Activated CD8-positive, alpha-beta T cell treated with anti-CD3 and anti-CD28 coated beads, Interleukin-2, amount 10 ng/mL, durations not matched to agents 7 days and 5 days (primary cell): ENCODE data around the gene VENTX. TPM values are rescaled to one million over a fixed set of nuclear protein-coding genes. Genes with fewer than 3 reads are reported as not detected.

Source experiments
- ATAC-seq: fragments of 150-1000 bp; cut with Tn5 transposase; one replicate; pipeline ENCODE4 v1.10.0; 2021; ENCODE audit warnings: moderate library complexity
- CTCF ChIA-PET: fragments of 350-600 bp; sonication (Branson Sonifier 250); formaldehyde crosslinking; loops from one replicate; lab custom pipeline; 2021; ENCODE audit warnings: antibody characterized with exemption; lab: Charles Lee
- POLR2A ChIA-PET: fragments of 350-600 bp; sonication (Branson Sonifier 250); formaldehyde crosslinking; loops from one replicate; lab custom pipeline; 2021; ENCODE audit warnings: antibody characterized with exemption; lab: Charles Lee
- DNase-seq: peaks from one replicate; pipeline ENCODE4 v3.0.0-alpha.2; 2020
- H3K27ac Mint-ChIP-seq: one replicate; pipeline ENCODE4 v1.8.0; 2021; ENCODE audit warnings: mild to moderate bottlenecking, mixed read lengths
- H3K27me3 Mint-ChIP-seq: one replicate; pipeline ENCODE4 v1.8.0; 2021; ENCODE audit warnings: low read depth, mixed read lengths
- H3K36me3 Mint-ChIP-seq: one replicate; pipeline ENCODE4 v1.8.0; 2021; ENCODE audit warnings: low read depth, mixed read lengths
- H3K4me1 Mint-ChIP-seq: one replicate; pipeline ENCODE4 v1.8.0; 2021; ENCODE audit warnings: low read depth, mixed read lengths
- H3K4me3 Mint-ChIP-seq: one replicate; pipeline ENCODE4 v1.8.0; 2021; ENCODE audit warnings: mild to moderate bottlenecking, mixed read lengths
- H3K9me3 Mint-ChIP-seq: one replicate; pipeline ENCODE4 v1.8.0; 2022; ENCODE audit warnings: mixed read lengths; ENCODE audit not compliant: insufficient read depth
- total RNA-seq, 2 experiments: library from RNA; stranded (reverse); gene quantifications; one replicate each; pipeline ENCODE4 v1.2.3, GENCODE V29; 2021

VENTX gene
- total RNA-seq, 2 experiments from 2014 or later: not detected

- H3K4me1 Mint-ChIP-seq: peaks cover 47% of the 10 kb centered on the region
These were observed 41.9 kb downstream of the VENTX start for GRCh38 chr10:133279326-133280226.

GRCh38 chr10:133280391-133281059 lies 42.9 kb downstream of the VENTX start:
- CTCF ChIA-PET: interaction anchor here (0.7 to 4.4 kb wide), 2 partner anchors 22 to 26 kb away, joined by 3 to 23 read pairs; no protein-coding TSS in a partner anchor
- POLR2A ChIA-PET: interaction anchor here (0.8 kb wide), 1 partner anchor 20 kb away, joined by 4 read pairs; no protein-coding TSS in a partner anchor
- Mint-ChIP-seq H3K36me3 (peaks cover 36% of the 10 kb centered on the region), H3K4me1 (peaks cover 40% of the 10 kb centered on the region), H3K27me3 (no peaks in the 10 kb centered on the region), H3K27ac (peak overlapping the region; percentile 49), H3K4me3 (no peak overlapping the region), H3K9me3 (no peaks in the 10 kb centered on the region)
- ATAC-seq: no peak
- no peak for DNase-seq

More at GRCh38 chr10:133279326-133280226, 41.9 kb downstream of the VENTX start:
- no peak for DNase-seq
- Mint-ChIP-seq H3K27me3 (no peaks in the 10 kb centered on the region), H3K36me3 (peaks cover 35% of the 10 kb centered on the region), H3K9me3 (no peaks in the 10 kb centered on the region), H3K27ac (peak overlapping the region; percentile 49), H3K4me3 (no peak overlapping the region)
- ATAC-seq: no peak
- CTCF ChIA-PET: interaction anchor here (4.4 kb wide), 1 partner anchor 27 kb away, joined by 23 read pairs; no protein-coding TSS in a partner anchor
- POLR2A ChIA-PET: no interaction called here

- ChIA-PET POLR2A (interaction anchor here (0.8 kb wide), 1 partner anchor 20 kb away, joined by 4 read pairs; no protein-coding TSS in a partner anchor), CTCF (interaction anchor here (0.7 to 4.4 kb wide), 2 partner anchors 22 to 26 kb away, joined by 3 to 23 read pairs; no protein-coding TSS in a partner anchor)
- ATAC-seq (no peak), DNase-seq (no peak)
- Mint-ChIP-seq H3K36me3 (peaks cover 42% of the 10 kb centered on the region), H3K4me1 (peaks cover 34% of the 10 kb centered on the region), H3K27ac (no peak overlapping the region), H3K27me3 (no peaks in the 10 kb centered on the region), H3K9me3 (no peaks in the 10 kb centered on the region), H3K4me3 (no peak overlapping the region)
These were observed 43.4 kb downstream of the VENTX start for GRCh38 chr10:133281084-133281483.

- Mint-ChIP-seq H3K36me3 (peaks cover 49% of the 10 kb centered on the region), H3K4me1 (peaks cover 31% of the 10 kb centered on the region), H3K4me3 (no peak overlapping the region), H3K27me3 (no peaks in the 10 kb centered on the region), H3K9me3 (no peaks in the 10 kb centered on the region), H3K27ac (peak overlapping the region; percentile 30)
- no peak for DNase-seq
- ChIA-PET CTCF (no interaction called here), POLR2A (no interaction called here)
- ATAC-seq: no peak
These were observed 44.1 kb downstream of the VENTX start for GRCh38 chr10:133281628-133282372.

DNA sequence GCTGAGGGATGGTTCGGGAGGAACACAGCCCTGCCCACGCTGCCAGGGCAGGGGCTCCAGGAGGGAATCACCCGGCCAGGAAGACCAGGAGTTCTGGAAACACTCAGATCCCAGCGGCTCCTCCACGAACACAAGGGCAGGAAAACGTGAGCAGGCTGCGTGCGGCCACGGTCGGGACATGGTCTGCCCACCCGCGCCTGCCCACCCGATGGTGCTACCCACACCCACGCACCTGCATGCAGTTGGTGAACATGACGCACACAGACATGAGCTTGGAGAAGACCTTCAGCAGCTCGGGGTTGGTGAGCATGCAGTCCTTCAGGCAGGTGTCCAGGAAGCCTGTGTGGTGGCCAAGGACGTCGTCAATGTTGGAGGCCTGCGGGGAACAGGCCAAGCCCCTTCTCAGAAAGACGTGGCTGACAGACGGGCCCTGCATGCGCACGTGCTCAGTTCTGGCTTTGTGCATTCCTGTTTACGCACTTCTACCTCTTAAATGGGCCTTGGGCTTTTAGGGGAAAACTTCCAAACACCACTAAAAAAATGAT lies 45.3 kb downstream of the VENTX start:
- no peak overlapping the region for H3K27ac Mint-ChIP-seq
- no peak for ATAC-seq
- H3K4me3 Mint-ChIP-seq: no peak overlapping the region
- POLR2A ChIA-PET: no interaction called here
- H3K27me3 Mint-ChIP-seq: no peaks in the 10 kb centered on the region
- peaks cover 23% of the 10 kb centered on the region for H3K4me1 Mint-ChIP-seq
- CTCF ChIA-PET: no interaction called here
- H3K36me3 Mint-ChIP-seq: peaks cover 56% of the 10 kb centered on the region
- DNase-seq: no peak
- no peaks in the 10 kb centered on the region for H3K9me3 Mint-ChIP-seq

GRCh38 chr10:133283931-133284330 lies 46.3 kb downstream of the VENTX start:
- ChIA-PET POLR2A (no interaction called here), CTCF (no interaction called here)
- H3K4me1 Mint-ChIP-seq: peaks cover 13% of the 10 kb centered on the region
- DNase-seq: no peak
- no peak overlapping the region for H3K27ac Mint-ChIP-seq
- no peaks in the 10 kb centered on the region for H3K27me3 Mint-ChIP-seq
- H3K4me3 Mint-ChIP-seq: no peak overlapping the region
- ATAC-seq: no peak
- H3K36me3 Mint-ChIP-seq: peaks cover 55% of the 10 kb centered on the region
- H3K9me3 Mint-ChIP-seq: no peaks in the 10 kb centered on the region

GRCh38 chr10:133285217-133285616 lies 47.6 kb downstream of the VENTX start:
- ChIA-PET POLR2A (interaction anchor here (1.0 kb wide), 1 partner anchor 15 kb away, joined by 3 read pairs; no protein-coding TSS in a partner anchor), CTCF (no interaction called here)
- Mint-ChIP-seq H3K4me3 (no peak overlapping the region), H3K9me3 (no peaks in the 10 kb centered on the region), H3K4me1 (no peaks in the 10 kb centered on the region), H3K36me3 (peaks cover 54% of the 10 kb centered on the region), H3K27me3 (no peaks in the 10 kb centered on the region), H3K27ac (no peak overlapping the region)
- ATAC-seq: no peak
- no peak for DNase-seq

DNA sequence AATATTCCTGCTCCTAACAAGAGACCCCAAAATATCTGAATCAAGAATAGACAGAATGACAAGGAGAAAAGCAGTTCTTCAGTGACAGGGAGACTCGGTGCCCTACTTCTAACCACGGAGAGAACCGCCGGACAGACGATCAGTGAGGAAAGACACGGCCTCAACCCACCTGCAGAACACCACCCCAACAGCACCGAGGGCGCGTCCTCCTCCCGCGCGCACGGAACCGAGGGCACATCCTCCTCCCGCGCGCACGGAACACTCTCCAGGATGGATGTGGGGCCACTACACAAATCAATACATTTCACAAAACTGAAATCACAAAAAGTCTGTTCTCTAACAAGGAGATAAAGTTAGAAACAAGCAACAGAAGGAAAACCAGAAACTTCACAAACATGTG lies 48.7 kb downstream of the VENTX start:
- CTCF ChIA-PET: no interaction called here
- Mint-ChIP-seq H3K27ac (no peak overlapping the region), H3K27me3 (no peaks in the 10 kb centered on the region), H3K4me3 (no peak overlapping the region), H3K36me3 (peaks cover 59% of the 10 kb centered on the region), H3K9me3 (no peaks in the 10 kb centered on the region), H3K4me1 (no peaks in the 10 kb centered on the region)
- DNase-seq (no peak), ATAC-seq (no peak)
- POLR2A ChIA-PET: no interaction called here

DNA sequence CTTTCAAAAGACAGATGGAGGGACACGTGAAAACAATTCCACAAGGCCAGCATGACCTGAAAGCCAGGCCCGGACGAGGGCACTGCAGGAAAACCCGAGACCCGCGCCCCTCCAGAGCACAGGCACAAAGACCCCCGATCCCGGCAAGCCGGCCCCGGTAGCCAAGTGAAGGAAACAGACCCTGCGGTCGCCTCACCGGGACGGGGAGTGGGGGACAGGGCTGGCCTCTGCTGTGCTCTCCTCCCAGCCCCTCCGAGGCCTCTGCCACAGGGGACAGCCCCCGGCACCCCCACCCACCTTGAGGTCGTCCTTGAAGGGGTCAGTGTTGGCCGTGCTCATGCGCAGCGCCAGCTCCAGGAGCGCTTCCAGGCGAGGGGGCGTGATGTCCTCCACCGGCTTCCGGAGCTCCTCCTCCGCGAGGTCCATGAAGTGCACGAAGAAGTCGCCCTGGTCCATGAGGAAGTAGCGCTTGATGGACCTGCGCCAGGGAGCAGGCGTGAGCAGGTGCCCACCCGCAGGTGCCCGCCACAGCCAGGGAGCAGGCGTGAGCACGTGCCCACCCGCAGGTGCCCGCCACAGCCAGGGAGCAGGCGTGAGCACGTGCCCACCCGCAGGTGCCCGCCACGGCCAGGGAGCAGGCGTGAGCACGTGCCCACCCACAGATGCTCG lies 50.3 kb downstream of the VENTX start:
- Mint-ChIP-seq H3K4me1 (no peaks in the 10 kb centered on the region), H3K27ac (no peak overlapping the region), H3K9me3 (no peaks in the 10 kb centered on the region), H3K27me3 (no peaks in the 10 kb centered on the region), H3K36me3 (peaks cover 54% of the 10 kb centered on the region), H3K4me3 (no peak overlapping the region)
- ATAC-seq (no peak), DNase-seq (no peak)
- ChIA-PET POLR2A (interaction anchor here (0.6 kb wide), 1 partner anchor 634 kb away, joined by 3 read pairs; no protein-coding TSS in a partner anchor), CTCF (no interaction called here)

DNA sequence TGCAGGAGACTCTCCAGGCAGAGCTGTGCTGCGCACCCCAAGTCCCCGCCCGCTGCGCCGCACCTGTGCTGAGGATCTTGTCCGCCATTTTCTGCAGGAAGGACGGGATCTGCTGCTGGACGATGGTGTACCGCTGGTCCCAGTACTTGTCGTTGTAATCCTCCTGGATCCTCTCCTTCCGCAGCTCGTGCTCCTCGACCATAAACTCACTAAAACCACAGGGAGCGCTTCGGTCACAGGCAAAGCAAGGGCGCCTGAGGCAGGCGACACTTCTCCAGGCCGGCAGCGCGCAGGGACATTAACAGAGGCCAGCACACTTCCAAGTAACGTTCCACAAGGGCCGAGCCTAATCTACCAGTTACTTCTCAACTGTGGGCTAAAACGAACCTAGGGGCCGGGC lies 52.1 kb downstream of the VENTX start:
- Mint-ChIP-seq H3K27me3 (no peaks in the 10 kb centered on the region), H3K27ac (no peak overlapping the region), H3K4me3 (no peak overlapping the region), H3K36me3 (peaks cover 52% of the 10 kb centered on the region), H3K9me3 (no peaks in the 10 kb centered on the region), H3K4me1 (no peaks in the 10 kb centered on the region)
- ChIA-PET CTCF (no interaction called here), POLR2A (no interaction called here)
- no peak for DNase-seq
- no peak for ATAC-seq
